GM06990 (cell line): ENCODE results near the gene DCDC2.
"Not testable (repeated sequence)": the region's sequence is repeated elsewhere in the genome, so short reads cannot be mapped to it uniquely, and the experiment has no call there.

ENCODE experiments used
- DNase-seq: peaks from one replicate; pipeline ENCODE4 v3.0.0-alpha.2; 2011; ENCODE audit not compliant: insufficient read length; ENCODE audit errors: extremely low read depth
- H3K27me3 ChIP-seq: replicated peaks from 2 replicates; pipeline ENCODE4 v1.6.0; 2011; ENCODE audit warnings: low read length; ENCODE audit not compliant: control insufficient read depth, insufficient read depth
- H3K36me3 ChIP-seq: 2 replicates; pipeline ENCODE4 v1.5.1; 2011; ENCODE audit warnings: low read length; ENCODE audit not compliant: control insufficient read depth, insufficient read depth
- H3K4me3 ChIP-seq: replicated peaks from 2 replicates; pipeline ENCODE4 v1.5.1; 2011; ENCODE audit warnings: low read depth, mild to moderate bottlenecking, control low read depth, low read length
- TF ChIP-seq, protein P1 (sequence below): IDR thresholded peaks from 2 replicates; pipeline ENCODE4 v1.5.1; 2011; ENCODE audit warnings: low read length, control low read depth, mild to moderate bottlenecking, inconsistent platforms; ENCODE audit not compliant: insufficient read depth, poor library complexity, severe bottlenecking

Gene DCDC2

DNA sequence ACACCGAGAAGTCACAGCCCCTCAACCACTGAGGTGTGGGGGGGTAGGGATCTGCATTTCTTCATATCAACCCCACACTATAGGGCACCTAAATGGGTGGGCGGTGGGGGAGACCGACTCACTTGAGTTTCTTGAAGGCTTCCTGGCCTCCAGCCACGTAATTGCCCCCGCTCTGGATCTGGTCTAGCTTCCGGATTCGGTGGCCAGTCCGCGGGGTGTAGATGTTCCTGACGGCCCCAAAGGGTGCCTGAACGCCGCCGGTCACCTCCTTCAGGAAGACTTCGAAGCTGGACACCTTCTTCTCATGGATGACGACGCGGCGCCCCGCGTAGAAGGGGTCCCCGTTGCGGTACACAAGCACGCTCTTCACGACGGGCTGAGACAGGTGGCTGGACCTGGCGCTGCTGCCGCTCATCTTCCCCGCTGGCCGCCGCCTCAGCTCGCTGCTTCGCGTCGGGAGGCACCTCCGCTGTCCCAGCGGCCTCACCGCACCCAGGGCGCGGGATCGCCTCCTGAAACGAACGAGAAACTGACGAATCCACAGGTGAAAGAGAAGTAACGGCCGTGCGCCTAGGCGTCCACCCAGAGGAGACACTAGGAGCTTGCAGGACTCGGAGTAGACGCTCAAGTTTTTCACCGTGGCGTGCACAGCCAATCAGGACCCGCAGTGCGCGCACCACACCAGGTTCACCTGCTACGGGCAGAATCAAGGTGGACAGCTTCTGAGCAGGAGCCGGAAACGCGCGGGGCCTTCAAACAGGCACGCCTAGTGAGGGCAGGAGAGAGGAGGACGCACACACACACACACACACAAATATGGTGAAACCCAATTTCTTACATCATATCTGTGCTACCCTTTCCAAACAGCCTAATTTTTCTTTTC is at the start of gene DCDC2:
Gene DCDC2, minus strand, starts transcription at position 724 of the 883 bp plus-strand sequence. Its CDS starts 309 bp downstream, at position 415.
- H3K36me3 ChIP-seq: no peaks in the 10 kb centered on the region
- peak; percentile 30 for DNase-seq
- H3K27me3 ChIP-seq: no peaks in the 10 kb centered on the region
- TF ChIP-seq, protein P1, sequence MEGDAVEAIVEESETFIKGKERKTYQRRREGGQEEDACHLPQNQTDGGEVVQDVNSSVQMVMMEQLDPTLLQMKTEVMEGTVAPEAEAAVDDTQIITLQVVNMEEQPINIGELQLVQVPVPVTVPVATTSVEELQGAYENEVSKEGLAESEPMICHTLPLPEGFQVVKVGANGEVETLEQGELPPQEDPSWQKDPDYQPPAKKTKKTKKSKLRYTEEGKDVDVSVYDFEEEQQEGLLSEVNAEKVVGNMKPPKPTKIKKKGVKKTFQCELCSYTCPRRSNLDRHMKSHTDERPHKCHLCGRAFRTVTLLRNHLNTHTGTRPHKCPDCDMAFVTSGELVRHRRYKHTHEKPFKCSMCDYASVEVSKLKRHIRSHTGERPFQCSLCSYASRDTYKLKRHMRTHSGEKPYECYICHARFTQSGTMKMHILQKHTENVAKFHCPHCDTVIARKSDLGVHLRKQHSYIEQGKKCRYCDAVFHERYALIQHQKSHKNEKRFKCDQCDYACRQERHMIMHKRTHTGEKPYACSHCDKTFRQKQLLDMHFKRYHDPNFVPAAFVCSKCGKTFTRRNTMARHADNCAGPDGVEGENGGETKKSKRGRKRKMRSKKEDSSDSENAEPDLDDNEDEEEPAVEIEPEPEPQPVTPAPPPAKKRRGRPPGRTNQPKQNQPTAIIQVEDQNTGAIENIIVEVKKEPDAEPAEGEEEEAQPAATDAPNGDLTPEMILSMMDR: no peak
- H3K4me3 ChIP-seq: peak within 1 kb of the TSS; percentile 17

DNA sequence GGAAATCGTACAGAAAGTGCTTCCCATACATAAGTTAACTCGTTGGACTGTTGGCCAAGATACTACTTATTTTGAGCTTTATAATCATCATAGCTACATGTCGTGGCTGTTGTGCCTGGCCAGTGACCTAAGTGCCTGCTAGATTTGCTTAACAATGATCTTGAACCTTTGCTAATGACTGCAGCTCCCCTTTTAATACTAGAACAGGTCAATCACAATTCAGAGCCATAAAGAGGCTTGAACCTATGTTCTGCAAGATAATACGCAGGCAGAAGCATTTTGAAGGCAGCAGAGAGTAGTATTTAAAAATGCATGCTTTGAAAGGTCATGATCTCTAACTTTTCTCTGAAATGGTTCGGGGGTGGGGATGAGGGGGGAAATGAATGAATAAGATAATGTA is 47.4 kb upstream of the DCDC2 start:
- H3K4me3 ChIP-seq: no peak overlapping the region
- peaks cover 3% of the 10 kb centered on the region for H3K36me3 ChIP-seq
- no peaks in the 10 kb centered on the region for H3K27me3 ChIP-seq
- no peak for DNase-seq
- TF ChIP-seq, protein P1: no peak

DNA sequence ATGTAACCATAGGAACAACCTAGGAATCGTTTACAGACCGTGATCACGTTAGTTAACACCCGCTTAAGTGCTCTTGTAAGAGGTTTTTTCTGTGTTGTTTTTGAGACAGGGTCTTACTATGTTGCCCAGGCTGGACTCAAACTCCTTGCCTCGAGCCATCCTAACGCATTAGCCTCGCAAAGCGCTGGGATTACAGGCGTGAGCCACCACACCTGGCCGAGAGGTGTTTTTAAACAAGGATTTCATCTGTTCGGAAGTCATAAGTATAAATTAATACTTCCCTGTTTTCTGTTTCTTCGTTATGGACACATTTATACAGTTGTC is 45.6 kb upstream of the DCDC2 start:
- DNase-seq: no peak
- TF ChIP-seq, protein P1: no peak
- Histone ChIP-seq H3K27me3 (no peaks in the 10 kb centered on the region), H3K4me3 (peak overlapping the region; percentile 98), H3K36me3 (peaks cover 1% of the 10 kb centered on the region; the same call in 1 of the 2 replicates)

- Histone ChIP-seq H3K27me3 (no peaks in the 10 kb centered on the region), H3K36me3 (peaks cover 1% of the 10 kb centered on the region; the same call in 1 of the 2 replicates), H3K4me3 (peak within 1 kb of the TSS; percentile 98)
- peak; percentile 90 for DNase-seq
- TF ChIP-seq, protein P1: no peak
Observed at GRCh38 chr6:24402697-24403500, 45.0 kb upstream of the DCDC2 start, which contains the start of gene MRS2. MRS2 (plus strand) TSS chr6:24402936; CDS start chr6:24403047, 111 bp downstream.

- TF ChIP-seq, protein P1: no peak
- Histone ChIP-seq H3K36me3 (no peaks in the 10 kb centered on the region), H3K4me3 (no peak overlapping the region), H3K27me3 (no peaks in the 10 kb centered on the region)
- no peak for DNase-seq
Observed at GRCh38 chr6:24401458-24401857, 43.6 kb upstream of the DCDC2 start.

GRCh38 chr6:24400045-24401039 is 42.5 kb upstream of the DCDC2 start:
- not testable (repeated sequence) for H3K27me3 ChIP-seq, H3K36me3 ChIP-seq, H3K4me3 ChIP-seq, DNase-seq
